Hepatocyte (in vitro differentiated cells): ENCODE data around the gene TMEM191C. TPM values are rescaled to one million over a fixed set of nuclear protein-coding genes. Genes with fewer than 3 reads are reported as not detected.

Experiments used
- DNase-seq: peaks from one replicate; pipeline ENCODE4 v3.0.0-alpha.2; 2016; ENCODE audit warnings: low spot score
- H2AFZ ChIP-seq: fragments of 200-600 bp; sonication (generic); 2 replicates; pipeline ENCODE4 v1.6.0; 2016; ENCODE audit warnings: antibody characterized with exemption, mild to moderate bottlenecking
- H3K27ac ChIP-seq: fragments of 200-600 bp; sonication (generic); 2 replicates; pipeline ENCODE4 v1.5.1; 2016; ENCODE audit warnings: mild to moderate bottlenecking
- H3K27me3 ChIP-seq: fragments of 200-600 bp; sonication (generic); 2 replicates; pipeline ENCODE4 v1.6.1; 2016
- H3K36me3 ChIP-seq: fragments of 200-600 bp; sonication (generic); replicated peaks from 2 replicates; pipeline ENCODE4 v1.5.1; 2016; ENCODE audit warnings: low read depth; ENCODE audit not compliant: insufficient read depth
- H3K4me1 ChIP-seq: fragments of 200-600 bp; sonication (generic); 2 replicates; pipeline ENCODE4 v1.5.1; 2016; ENCODE audit warnings: mild to moderate bottlenecking, moderate library complexity; ENCODE audit not compliant: insufficient read depth
- H3K4me2 ChIP-seq: fragments of 200-600 bp; sonication (generic); 2 replicates; pipeline ENCODE4 v1.6.0; 2016
- H3K4me3 ChIP-seq: fragments of 200-600 bp; sonication (generic); 2 replicates; pipeline ENCODE4 v1.5.1; 2016; ENCODE audit warnings: mild to moderate bottlenecking
- H3K79me2 ChIP-seq: fragments of 200-600 bp; sonication (generic); 2 replicates; pipeline ENCODE4 v1.6.0; 2017; ENCODE audit warnings: mild to moderate bottlenecking
- H3K9me2 ChIP-seq: fragments of 200-600 bp; sonication (generic); replicated peaks from 2 replicates; pipeline ENCODE4 v1.6.0; 2017; ENCODE audit warnings: mild to moderate bottlenecking; ENCODE audit not compliant: insufficient read depth
- H3K9me3 ChIP-seq: fragments of 200-600 bp; sonication (generic); 2 replicates; pipeline ENCODE4 v1.5.1; 2016; ENCODE audit warnings: low read depth, mild to moderate bottlenecking
- H4K20me1 ChIP-seq: fragments of 200-600 bp; sonication (generic); 2 replicates; pipeline ENCODE4 v1.6.0; 2016; ENCODE audit warnings: mild to moderate bottlenecking; ENCODE audit not compliant: insufficient read depth, poor library complexity, severe bottlenecking
- EZH2 ChIP-seq: fragments of 200-600 bp; sonication (generic); IDR thresholded peaks from 2 replicates; pipeline ENCODE4 v1.6.1; 2016; ENCODE audit warnings: antibody characterized with exemption, mild to moderate bottlenecking, borderline replicate concordance
- EZH2phosphoT487 ChIP-seq: fragments of 200-600 bp; sonication (generic); IDR thresholded peaks from one replicate; pipeline ENCODE4 v1.6.1; 2018; ENCODE audit warnings: antibody characterized with exemption, mild to moderate bottlenecking, low read depth, moderate library complexity; ENCODE audit not compliant: unreplicated experiment, severe bottlenecking
- WGBS: methylation state at CpG from one replicate; pipeline ENCODE4 v1.1.6; 2016; ENCODE audit warnings: low lambda C conversion rate; ENCODE audit errors: missing lambda C conversion rate; 5-methylcytosine and 5-hydroxymethylcytosine counted together
- polyA plus RNA-seq: library from polyadenylated mRNA; unstranded; fragments of >200 nt; fragmentation: Nextera tagmentation; extraction: Ambion mirVana; gene quantifications from 2 replicates; pipeline ENCODE4 v1.2.1, GENCODE V29; 2016
- total RNA-seq: library from RNA; depleted of rRNA; stranded (reverse); fragments of >200 nt; gene quantifications from 2 replicates; pipeline ENCODE4 v1.2.3, GENCODE V29; 2014
- TF ChIP-seq, protein P1 (sequence below): fragments of 200-600 bp; sonication (generic); IDR thresholded peaks from 2 replicates; pipeline ENCODE4 v1.5.1; 2016; ENCODE audit warnings: antibody characterized with exemption, mild to moderate bottlenecking; ENCODE audit not compliant: poor library complexity

The TMEM191C gene
- total and polyA plus RNA-seq, 2 experiments from 2014 or later: 3.9 to 13.4 TPM

DNA sequence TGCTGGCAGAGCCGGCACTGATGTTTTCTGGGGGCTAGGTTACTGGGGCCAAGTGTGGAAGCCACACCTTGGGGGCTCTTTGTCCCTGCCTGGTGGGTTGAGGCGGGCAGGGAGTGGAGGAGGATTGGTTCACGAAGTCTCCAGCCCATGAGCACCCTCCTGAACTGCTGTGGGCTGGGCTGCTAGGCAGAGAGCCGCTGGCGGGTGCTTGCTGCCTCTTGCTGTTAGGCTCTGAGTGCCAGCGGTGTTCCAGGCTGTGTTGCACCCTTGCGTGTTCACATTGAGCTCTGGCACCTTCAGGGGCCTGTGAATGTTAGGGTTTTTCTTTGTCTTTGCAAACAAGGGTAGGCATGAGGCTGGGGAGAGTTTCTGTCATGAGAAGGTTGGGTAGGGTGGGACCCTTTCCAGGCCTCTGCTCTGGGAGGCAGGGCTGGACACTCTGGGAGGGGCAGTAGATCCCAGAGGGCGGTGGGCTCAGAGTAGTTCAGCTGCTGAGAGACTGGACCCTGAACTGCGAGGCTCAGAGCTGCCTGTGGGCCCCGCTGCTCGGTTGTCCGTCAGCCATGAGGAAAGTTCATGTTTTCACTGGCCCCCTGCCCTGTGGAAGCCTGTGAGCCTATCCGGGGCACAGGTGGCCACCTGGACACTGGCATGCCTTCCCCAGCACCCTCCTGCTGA, 24.0 kb upstream of the TMEM191C start:
- WGBS: 95% methylated on average over 13 of the region's 13 CpGs
- no peak overlapping the region for H3K4me3 ChIP-seq
- H3K9me3 ChIP-seq: no peaks in the 10 kb centered on the region
- TF ChIP-seq EZH2 (no peak), EZH2phosphoT487 (no peak)
- TF ChIP-seq, protein P1, sequence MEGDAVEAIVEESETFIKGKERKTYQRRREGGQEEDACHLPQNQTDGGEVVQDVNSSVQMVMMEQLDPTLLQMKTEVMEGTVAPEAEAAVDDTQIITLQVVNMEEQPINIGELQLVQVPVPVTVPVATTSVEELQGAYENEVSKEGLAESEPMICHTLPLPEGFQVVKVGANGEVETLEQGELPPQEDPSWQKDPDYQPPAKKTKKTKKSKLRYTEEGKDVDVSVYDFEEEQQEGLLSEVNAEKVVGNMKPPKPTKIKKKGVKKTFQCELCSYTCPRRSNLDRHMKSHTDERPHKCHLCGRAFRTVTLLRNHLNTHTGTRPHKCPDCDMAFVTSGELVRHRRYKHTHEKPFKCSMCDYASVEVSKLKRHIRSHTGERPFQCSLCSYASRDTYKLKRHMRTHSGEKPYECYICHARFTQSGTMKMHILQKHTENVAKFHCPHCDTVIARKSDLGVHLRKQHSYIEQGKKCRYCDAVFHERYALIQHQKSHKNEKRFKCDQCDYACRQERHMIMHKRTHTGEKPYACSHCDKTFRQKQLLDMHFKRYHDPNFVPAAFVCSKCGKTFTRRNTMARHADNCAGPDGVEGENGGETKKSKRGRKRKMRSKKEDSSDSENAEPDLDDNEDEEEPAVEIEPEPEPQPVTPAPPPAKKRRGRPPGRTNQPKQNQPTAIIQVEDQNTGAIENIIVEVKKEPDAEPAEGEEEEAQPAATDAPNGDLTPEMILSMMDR: no peak
- no peak overlapping the region for H3K27ac ChIP-seq
- no peak overlapping the region for H3K4me2 ChIP-seq
- H3K27me3 ChIP-seq: no peaks in the 10 kb centered on the region
- peaks cover 33% of the 10 kb centered on the region for H3K79me2 ChIP-seq
- H2AFZ ChIP-seq: no peak overlapping the region
- DNase-seq: no peak
- no peaks in the 10 kb centered on the region for H3K9me2 ChIP-seq
- peaks cover 35% of the 10 kb centered on the region for H4K20me1 ChIP-seq
- no peaks in the 10 kb centered on the region for H3K36me3 ChIP-seq
- no peaks in the 10 kb centered on the region for H3K4me1 ChIP-seq

DNA sequence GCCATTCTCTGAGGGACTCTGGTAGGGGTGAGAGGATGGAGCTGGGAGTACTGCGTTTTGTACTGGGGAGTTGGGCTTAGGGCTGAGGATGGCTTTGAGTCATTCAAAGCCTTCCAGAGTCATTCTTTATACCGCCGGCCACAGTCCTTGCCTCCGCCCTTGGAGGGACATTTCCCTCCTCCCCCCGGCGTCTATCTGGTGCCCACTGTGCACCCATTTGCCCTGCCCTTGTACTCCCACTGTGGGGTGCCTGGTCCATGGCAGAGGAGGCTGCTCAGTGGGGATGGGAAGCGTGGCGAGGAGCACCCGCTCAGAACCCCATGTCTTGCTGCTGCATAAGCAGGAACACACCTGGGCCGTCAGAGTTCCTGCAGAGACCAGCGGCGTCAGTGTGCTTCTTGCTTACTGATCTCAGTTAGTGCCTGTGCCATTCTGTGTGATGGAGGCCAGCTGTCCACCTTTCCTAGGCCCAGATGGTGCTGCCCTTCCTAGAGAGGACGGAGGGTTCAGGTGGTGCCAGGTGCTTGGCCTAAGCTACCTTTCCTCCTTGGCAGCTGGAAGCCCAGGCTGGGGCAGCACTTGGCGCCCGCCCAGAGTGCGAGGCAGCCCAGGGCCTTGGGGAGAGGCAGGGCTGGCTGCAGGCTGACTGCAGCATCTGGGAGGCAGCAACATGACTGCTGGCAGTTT, 23.3 kb upstream of the TMEM191C start:
- no peaks in the 10 kb centered on the region for H3K9me2 ChIP-seq
- H3K9me3 ChIP-seq: no peaks in the 10 kb centered on the region
- no peak overlapping the region for H2AFZ ChIP-seq
- peaks cover 36% of the 10 kb centered on the region for H4K20me1 ChIP-seq
- peaks cover 39% of the 10 kb centered on the region for H3K79me2 ChIP-seq
- no peak for DNase-seq
- TF ChIP-seq EZH2 (no peak), EZH2phosphoT487 (no peak)
- TF ChIP-seq, protein P1: no peak
- no peak overlapping the region for H3K4me3 ChIP-seq
- no peak overlapping the region for H3K4me2 ChIP-seq
- H3K4me1 ChIP-seq: no peaks in the 10 kb centered on the region
- no peaks in the 10 kb centered on the region for H3K27me3 ChIP-seq
- WGBS: 88% methylated on average over 16 of the region's 16 CpGs
- no peak overlapping the region for H3K27ac ChIP-seq
- H3K36me3 ChIP-seq: no peaks in the 10 kb centered on the region

DNA sequence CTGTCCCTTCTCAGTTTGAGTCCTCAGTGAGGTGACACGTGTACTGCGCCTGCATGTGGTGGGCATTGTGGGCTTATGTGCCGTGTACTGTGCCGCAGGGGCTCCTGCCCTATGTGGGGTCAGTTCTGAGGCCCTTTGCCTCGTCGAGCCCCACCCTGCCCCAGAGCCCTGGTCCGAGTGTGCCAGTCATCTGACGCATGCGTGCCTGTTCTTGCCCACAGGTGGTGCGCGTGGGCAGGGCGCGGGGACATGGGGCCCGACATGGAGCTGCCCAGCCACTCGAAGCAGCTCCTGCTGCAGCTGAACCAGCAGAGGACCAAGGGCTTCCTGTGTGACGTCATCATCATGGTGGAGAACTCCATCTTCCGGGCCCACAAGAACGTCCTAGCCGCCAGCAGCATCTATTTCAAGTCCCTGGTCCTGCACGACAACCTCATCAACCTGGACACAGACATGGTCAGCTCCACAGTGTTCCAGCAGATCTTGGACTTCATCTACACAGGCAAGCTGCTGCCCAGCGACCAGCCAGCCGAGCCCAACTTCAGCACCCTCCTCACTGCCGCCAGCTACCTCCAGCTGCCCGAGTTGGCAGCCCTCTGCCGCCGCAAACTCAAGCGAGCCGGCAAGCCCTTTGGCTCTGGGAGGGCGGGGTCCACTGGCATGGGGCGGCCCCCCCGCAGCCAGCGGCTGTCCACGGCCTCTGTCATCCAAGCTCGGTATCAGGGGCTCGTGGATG, 22.3 kb upstream of the TMEM191C start:
- H2AFZ ChIP-seq: no peak overlapping the region
- H3K4me1 ChIP-seq: no peaks in the 10 kb centered on the region
- no peaks in the 10 kb centered on the region for H3K9me3 ChIP-seq
- no peak overlapping the region for H3K4me3 ChIP-seq
- peaks cover 45% of the 10 kb centered on the region for H4K20me1 ChIP-seq
- no peaks in the 10 kb centered on the region for H3K9me2 ChIP-seq
- no peak for DNase-seq
- TF ChIP-seq, protein P1: no peak
- TF ChIP-seq EZH2 (no peak), EZH2phosphoT487 (no peak)
- H3K4me2 ChIP-seq: no peak overlapping the region
- H3K27me3 ChIP-seq: no peaks in the 10 kb centered on the region
- H3K79me2 ChIP-seq: peaks cover 48% of the 10 kb centered on the region
- no peak overlapping the region for H3K27ac ChIP-seq
- H3K36me3 ChIP-seq: no peaks in the 10 kb centered on the region
- 95% methylated on average over 35 of the region's 35 CpGs for WGBS
